Measurements from ENCODE around the gene ARHGEF19. TPM values are rescaled to one million over a fixed set of nuclear protein-coding genes. Genes with fewer than 3 reads are reported as not detected.

Gene ARHGEF19
- polyA plus RNA-seq, 3 donors: 5.5 to 8.4 (median 6.8) TPM

DNA sequence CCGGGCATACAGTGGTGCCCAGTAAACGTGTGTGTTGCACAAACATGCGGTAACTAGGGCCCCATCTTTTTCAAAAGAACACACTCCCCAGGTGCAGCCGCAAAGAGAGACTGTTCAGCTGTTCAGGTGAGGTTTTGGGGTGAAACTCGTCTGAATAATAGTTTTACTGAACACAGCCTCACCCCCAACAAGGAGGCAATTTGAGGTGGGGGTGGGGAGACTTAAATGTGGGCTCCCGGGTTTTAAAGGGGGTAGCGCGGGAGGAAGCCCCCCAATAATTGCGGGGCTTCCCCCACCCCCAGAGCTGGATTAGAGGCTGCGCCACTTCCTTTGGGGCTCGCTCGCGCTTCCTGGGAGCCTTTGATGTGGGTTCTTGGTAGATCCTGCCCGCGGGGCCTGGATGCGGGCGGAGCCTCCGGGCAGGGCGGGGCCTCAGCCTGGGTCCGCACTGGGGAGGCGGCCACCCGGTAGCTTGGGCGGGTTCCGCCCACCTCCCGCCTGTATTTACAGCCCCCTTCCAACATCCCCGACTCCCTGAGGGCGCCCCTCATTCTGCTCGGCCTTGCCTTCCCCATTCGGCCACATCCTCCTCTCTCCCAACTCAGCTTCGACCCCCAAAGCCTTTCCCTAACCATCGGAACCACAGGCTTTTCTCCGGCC lies 50.2 kb downstream of the ARHGEF19 start:
- WGBS, 3 donors: 44 to 63% (median 53%) methylated on average over 27 to 32 of the region's 32 CpGs
- H3K27ac ChIP-seq (ENCODE audit: low read depth, low read length): no peak overlapping the region

DNA sequence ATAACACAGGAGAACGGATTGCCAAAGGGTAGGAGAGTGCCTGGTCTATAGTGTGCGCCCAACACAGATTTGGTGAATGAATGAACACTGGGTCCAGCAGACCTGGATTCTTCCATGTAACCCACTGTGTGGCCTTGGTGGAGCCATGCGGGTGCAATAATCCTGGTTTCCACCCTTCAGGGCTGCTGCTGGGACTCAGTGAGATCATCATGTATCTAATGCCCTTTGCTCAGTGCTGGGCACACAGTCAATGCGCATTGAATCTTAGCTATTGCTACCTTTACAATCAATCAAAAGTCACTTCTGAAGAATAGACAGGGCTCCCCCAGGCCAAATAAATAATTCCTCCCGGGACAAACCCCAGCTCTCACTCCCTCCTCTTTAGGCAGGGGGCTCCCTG lies 50.7 kb downstream of the ARHGEF19 start:
- no peak overlapping the region for H3K27ac ChIP-seq (ENCODE audit: low read depth, low read length)
- WGBS, 3 donors: 81 to 94% (median 91%) methylated on average over 5 of the region's 5 CpGs

DNA sequence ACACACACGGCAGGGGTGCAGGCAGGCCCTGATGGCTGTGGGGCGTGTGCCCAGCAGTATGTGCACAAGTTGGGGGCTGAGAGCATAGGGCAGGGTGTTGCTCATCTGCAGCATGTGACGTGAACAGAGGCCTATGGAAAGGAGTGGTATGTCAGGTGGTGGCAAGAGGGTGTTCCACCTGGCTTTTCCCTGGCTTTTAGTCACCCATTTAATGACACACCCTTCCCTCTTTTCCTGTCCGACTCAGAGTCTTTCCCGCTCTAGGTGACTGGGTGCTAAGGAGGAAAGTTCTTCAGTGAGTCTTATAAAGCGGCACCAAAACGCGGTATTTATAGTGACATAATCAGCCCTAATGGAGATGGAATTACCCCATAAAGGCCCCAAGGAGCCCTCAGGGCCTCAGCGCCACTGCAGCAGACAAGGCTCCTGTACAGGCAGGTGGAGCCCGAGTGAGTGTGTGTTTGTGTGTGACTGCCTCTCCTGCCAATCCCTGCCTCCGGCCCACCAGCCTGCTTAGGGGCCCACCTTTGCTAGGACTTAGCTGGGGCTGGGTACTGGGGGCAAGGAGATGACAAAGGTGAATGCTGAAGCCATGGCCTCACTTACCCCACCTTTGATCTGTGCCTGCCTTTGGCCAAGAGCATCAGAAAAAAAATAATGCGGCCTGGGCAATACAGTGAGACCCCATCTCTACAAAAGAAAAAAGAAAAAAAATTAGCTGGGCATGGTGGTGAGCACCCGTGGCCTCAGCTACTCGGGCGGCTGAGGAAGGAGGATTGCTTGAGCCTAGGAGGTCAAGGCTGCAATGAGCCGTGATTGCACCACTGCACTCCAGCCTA lies 53.2 kb downstream of the ARHGEF19 start:
- no peak overlapping the region for H3K27ac ChIP-seq (ENCODE audit: low read depth, low read length)
- WGBS, 3 donors: 85 to 90% (median 86%) methylated on average over 16 of the region's 16 CpGs

DNA sequence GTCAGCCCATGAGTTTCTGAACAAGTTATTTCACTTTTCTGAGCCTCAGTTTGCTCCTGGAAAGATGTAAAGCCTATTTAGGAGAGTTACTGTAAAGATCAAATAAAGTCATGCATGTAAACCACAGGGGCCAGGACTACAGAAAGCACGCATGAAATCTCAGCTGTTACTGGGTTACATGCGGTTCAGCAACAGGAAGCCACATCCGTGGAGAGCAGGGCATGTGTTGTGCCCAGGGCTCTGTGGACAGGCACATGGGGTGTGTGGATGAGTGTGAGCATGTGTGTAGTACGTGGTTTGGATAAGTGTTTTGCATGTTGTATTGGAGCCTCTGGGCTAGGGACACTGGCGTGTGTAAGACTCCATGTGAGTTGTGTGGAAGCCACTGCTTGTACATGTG lies 54.4 kb downstream of the ARHGEF19 start:
- WGBS, 3 donors: 59 to 82% (median 70%) methylated on average over 5 of the region's 5 CpGs
- no peak overlapping the region for H3K27ac ChIP-seq (ENCODE audit: low read depth, low read length)

DNA sequence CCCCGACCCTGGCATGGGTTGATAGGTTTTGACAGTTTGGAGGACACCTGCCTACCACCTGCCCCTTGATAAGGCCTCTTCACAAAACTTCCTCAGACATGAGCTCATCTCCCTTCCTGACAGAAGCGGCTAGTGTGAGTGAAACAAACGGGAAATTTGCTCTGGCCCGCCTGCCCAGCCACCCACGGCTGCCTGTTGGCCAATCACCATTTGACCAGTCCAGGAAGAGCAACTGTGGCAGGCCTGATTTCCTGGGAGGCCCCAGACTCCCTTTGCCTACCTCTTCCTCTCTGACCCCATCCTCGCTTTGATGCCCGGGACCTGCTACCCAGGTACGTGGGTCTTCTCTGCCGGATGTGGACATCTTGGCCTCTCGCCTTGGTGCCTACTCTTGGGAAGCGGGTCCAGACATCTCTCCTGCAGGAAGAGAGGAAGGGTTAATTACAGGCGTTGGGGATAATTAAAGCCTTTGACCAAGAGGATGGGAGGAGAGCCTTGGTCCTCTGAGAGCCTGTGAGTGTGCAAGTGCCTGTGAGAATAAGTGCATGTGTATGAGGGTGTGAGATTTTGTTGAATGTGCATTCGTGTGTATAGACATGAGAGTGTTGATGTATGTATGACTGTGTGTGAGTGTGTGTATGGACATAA lies 55.5 kb downstream of the ARHGEF19 start:
- no peak overlapping the region for H3K27ac ChIP-seq (ENCODE audit: low read depth, low read length)
- WGBS, 3 donors: 64 to 86% (median 68%) methylated on average over 13 of the region's 13 CpGs

DNA sequence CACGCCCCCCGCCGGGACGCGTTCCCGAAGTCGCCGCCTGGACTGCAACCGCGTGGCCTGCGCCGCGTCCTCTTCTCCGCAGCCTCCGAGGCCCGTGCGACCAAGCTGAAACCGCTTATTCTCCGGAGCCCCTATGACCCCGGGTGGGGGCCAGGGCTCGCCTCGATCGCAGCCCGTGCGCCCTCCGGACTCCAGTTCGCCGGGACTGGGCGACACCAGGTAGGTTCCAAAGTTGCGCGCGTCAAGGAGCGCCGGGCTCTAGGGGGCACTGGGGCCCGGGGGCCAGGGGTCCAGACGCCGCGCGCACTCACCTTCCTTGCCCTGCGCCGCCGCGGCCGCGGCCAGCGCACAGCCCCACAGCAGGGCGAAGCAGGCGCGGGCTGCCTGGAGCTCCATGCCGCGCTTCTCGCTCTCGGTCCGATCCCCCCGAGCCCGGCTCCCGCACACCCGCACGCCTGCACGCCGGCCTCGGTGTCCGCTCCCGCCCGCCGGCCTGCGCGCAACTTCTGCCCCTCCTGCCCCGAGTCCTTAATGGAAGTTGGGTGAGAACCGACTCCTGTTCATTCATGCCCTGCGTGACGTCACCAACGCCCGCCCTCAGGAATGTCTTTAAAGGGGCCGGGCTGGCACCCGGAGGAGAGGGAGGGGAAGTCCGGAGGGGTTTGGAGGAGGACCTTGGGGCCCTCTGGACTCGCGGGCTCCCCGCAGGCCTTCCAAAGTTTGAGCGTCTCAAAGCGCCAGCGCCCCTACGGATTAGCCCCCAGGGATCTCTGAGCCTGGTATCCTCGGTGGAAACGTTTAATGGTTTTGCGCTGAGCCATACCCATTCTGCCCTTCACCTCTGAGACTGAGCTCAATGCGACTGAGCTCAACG lies 56.7 kb downstream of the ARHGEF19 start, which contains the start of gene EPHA2:
Gene EPHA2, minus strand, starts transcription at position 533 of the 874 bp plus-strand sequence. Its CDS starts 137 bp downstream, at position 396.
- 3 to 4% (median 4%) methylated on average over 75 to 89 of the region's 89 CpGs for WGBS, 3 donors
- H3K27ac ChIP-seq (ENCODE audit: low read depth, low read length): peak within 1 kb of the TSS; percentile 3

DNA sequence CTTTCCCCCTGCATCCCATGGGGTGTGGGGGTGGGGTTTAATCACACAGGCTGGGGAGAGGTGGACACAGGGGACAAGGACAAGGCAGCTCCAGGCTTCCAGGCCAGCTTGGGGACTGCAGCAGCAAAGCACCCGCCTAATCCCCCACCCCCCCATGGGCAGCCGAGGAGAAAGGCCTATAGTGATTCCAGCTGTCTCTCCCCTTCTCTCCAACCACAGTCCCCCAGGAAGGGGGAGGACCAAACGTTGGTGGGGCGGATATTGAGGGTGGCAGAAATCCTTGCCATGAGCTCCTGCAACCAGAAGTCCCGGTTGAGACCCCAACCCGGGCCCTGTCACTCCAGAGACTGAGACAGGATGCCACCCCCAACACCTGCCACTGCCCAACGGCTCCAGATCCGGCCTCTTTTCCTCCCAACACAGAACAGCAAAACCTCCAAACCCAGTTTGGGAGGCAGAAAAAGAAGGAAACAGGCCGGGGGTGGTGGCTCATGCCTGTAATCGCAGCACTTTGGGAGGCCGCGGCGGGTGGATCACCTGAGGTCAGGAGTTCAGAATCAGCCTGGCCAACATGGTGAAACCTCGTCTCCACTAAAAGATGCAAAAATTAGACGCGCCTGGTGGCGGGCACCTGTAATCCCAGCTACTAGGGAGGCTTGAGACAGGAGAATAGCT lies 58.3 kb downstream of the ARHGEF19 start:
- H3K27ac ChIP-seq (ENCODE audit: low read depth, low read length): no peak overlapping the region
- 12 to 43% (median 17%) methylated on average over 15 to 17 of the region's 17 CpGs for WGBS, 3 donors

DNA sequence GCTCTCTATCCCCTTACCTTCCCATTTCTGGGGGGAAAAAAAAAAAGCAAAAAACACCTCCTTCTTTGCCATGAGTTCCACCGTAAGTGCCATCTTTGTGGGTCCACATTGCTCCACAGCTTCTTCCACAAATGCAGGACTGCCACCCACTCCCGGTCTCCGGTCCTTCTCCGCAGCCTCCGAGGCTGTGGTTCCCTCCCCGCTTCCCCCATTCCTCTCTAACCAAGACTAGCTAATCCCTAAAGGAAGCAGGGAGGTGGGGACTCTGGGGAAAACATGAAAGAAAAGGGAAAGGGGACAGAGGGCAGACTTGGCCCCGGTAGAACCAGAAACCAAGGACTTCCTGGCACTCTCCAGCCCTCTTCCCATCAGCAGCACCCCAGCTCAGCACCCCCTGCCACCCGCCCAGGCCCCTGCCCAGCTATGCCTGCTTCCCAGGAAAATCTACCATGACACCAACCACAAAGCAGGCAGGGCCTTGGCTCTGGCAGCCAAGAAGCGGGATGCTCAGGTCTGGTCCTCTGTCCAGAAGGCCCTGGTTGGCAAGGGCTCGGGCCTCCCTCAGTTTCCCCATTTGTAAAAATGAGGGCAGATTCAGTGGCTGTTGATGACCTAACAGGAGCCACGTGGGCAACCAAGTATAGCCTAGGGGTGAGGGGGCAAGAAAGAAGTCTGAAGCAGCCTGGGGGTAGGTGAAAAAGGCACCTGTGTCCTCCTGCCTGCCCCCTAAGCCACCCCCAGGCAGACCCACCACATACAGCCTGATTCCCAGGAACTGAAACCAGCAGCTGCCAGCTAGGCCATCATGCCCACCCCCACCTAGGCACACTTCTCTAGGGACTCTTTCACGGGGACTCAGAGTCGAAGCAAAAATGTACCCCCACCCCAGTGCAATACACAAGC lies 59.1 kb downstream of the ARHGEF19 start:
- 46 to 75% (median 56%) methylated on average over 13 of the region's 13 CpGs for WGBS, 3 donors
- no peak overlapping the region for H3K27ac ChIP-seq (ENCODE audit: low read depth, low read length)

DNA sequence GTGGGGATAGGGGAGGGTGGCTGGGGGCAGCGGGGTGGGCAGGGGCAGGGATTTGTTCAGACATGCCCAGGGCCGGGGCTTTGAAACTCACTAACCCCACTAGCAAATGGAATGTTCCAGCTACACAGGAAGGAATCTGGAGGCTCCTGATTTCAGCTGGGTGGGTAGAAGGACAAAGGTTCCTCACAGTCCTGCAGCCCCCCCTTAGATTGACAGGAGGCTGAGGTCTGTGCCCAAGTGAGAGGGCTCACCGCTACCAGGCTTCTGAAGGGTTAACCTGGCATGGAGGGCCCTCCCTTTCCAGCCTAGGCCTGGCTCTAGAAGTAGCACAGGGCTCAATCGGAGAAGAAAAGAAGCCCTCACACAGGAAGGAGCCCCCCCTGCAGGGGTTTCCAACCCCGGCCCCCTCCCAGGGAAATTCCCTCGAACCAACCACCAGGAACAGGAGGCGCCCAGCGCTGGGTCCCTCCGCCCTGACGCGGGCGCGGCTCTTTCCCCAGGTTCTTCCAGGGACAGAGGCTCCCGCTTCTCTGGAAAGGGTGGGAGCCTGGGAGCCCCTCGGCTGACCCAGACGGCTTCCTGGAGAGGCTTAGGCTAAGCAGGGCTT lies 59.9 kb downstream of the ARHGEF19 start:
- WGBS, 3 donors: 45 to 80% (median 59%) methylated on average over 16 of the region's 16 CpGs
- no peak overlapping the region for H3K27ac ChIP-seq (ENCODE audit: low read depth, low read length)

DNA sequence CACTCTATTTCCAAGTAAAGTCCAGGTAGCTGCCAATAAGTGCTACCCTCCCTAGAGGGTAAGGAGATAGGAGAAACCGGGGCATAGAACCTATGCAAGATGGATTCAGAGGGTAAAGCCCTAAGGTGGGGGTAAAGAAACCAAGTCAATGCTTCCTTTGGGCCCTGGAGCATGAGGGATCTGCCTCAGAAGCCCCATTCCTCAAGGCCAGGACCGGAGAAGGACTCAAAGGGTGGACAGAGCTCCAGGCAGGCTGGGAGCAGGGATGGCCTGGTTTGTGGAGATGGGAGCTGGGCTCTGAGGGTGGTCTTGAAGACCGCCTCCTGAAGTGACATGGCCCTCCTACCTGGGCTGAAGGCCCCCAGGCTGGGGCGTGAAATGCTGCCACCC lies 60.5 kb downstream of the ARHGEF19 start:
- 73 to 81% (median 78%) methylated on average over 4 of the region's 4 CpGs for WGBS, 3 donors

DNA sequence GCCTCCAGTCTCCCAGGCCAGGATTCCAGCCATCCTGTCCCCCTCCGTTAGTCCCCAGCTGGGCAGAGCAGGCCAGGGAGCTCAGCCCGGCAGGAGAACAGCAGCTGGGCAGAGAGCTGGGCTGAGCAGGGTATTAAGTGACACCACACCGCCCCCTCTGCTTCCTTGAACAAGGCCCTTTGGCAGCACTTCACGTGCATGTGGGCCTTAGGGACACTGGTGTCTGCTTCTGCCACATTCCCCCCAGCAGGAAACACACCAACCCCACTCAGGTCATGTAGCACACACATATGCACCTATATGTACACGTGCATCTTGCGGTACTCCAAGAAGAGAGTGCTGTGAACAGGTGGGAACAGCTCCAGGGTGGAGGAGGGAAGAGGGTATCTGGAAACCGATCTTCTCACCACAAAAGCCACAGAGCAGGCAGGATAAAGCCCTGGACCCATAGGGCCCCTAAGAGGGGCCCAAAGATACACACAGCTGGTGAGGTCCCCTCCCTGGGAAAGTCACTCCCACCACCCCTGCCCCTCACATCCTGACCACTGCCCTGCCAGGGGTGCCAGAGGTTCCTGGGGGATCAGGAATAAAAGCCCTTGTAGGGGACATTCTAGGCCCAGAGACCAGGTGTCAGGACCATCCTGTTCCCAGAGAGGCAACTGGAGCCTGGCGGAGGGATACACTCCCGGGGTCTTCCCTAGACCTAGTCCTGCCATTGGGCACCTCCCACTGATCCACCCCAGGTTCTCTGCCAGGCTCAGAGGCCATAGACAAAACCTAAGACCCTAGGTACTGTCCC lies 61.1 kb downstream of the ARHGEF19 start:
- 36 to 77% (median 37%) methylated on average over 8 to 9 of the region's 9 CpGs for WGBS, 3 donors

More for the DNA sequence above, 60.5 kb downstream of the ARHGEF19 start:
- no peak overlapping the region for H3K27ac ChIP-seq (ENCODE audit: low read depth, low read length)

DNA sequence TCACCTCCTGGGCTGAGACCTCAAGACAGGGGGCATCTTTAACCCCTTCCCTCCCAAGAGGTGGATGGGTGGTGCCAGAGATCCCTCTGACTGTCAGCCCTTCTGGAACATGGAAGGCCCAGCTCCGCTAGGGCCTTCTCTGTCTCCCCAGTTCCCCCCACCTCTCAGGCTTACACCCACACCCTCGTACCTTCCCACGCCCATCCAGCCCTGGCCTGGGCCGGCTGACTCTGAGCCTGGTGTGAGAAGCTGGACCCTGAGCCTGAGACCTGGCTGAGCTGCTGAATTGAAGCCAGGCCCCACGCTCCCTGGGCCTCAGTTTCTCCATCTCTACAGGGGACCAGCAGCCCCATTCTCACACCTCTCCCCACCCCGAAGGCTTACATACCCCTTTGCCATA lies 61.9 kb downstream of the ARHGEF19 start:
- H3K27ac ChIP-seq (ENCODE audit: low read depth, low read length): no peak overlapping the region
- 71 to 90% (median 79%) methylated on average over 6 of the region's 6 CpGs for WGBS, 3 donors

More for the DNA sequence above, 61.1 kb downstream of the ARHGEF19 start:
- H3K27ac ChIP-seq (ENCODE audit: low read depth, low read length): no peak overlapping the region

DNA sequence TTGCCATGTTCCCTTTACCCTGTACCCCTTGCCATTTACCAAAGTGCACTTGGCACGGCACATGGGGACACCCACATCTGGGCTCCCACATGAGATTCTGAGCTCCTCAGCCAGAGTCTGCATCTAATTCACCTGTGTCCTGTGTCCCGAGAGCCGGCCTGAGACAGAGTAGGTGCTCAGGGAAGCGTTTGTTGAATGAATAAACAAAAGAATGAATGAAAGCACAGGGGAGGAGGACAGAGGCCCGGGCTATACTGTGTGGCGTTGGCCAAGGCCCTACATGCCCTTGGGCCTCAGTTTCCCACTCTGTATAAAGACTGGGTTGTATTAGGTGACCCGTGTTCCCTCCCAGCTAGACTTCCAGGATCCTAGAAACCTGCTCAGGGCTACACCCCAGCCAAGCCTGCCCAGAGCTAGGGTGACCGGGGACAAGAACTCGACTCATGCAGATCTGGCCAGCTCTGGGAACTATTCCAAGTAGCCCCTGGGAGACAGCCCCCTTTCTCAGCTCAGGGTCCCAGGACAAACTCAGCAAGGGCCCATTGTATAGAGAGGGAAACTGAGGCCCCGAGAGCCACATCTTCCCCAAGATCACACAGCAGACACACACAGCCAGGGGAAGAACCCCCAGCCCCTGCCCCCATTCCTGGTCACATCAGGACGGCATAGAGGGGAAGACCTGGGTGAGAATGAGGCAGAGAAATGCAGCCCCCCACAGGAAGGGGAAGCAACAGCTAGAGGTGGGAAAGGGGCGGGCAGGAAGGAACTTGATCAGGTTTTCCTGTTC lies 62.6 kb downstream of the ARHGEF19 start:
- H3K27ac ChIP-seq (ENCODE audit: low read depth, low read length): no peak overlapping the region
- 69 to 85% (median 76%) methylated on average over 12 of the region's 12 CpGs for WGBS, 3 donors

DNA sequence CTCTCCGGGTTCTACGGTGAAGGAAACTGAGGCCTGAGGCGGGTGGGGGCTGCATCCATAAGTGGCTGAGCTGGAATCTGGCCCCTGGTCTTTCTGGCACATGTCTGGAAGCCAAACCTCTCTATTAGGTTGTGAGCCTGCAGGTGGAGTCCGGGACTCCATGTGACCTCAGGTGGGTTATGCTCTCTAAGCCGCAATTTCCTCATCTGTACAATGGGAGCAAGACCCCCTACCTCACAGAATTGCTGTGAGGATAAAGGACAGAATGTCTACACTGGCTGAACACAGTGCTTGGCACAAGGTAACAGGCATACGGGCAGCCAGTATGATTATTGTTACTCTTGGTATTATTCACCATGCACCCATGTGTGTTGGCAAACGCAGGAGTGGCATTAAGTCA lies 63.3 kb downstream of the ARHGEF19 start:
- WGBS, 3 donors: 88 to 98% (median 92%) methylated on average over 7 of the region's 7 CpGs
- no peak overlapping the region for H3K27ac ChIP-seq (ENCODE audit: low read depth, low read length)

All from adipose tissue (tissue), 3 donors.